Stimulated activated CD4-positive, alpha-beta T cell treated with anti-CD3 and anti-CD28 coated beads, Interleukin-15, amount 100 ng/mL, for 1 hour (primary cell): Measurements from ENCODE around the gene MTERF1.
"Not testable (repeated sequence)": the region's sequence is repeated elsewhere in the genome, so short reads cannot be mapped to it uniquely, and the experiment has no call there.

Experiments
- DNase-seq, 2 donors: peaks; one replicate each; pipeline ENCODE4 v3.0.0-alpha.2; 2020; ENCODE audit warnings: low read depth in 1 of 2, low spot score in 1 of 2

The MTERF1 gene

GRCh38 chr7:91880413-91881241 lies at the start of gene MTERF1:
Gene MTERF1 (minus strand): TSS chr7:91880702. CDS start chr7:91880083, 619 bp downstream.
- peak; percentile 83 to 92 for DNase-seq

- no peak for DNase-seq
Observed at GRCh38 chr7:91929463-91929862, 49.0 kb upstream of the MTERF1 start.

GRCh38 chr7:91927912-91928311 lies 47.4 kb upstream of the MTERF1 start:
- no peak for DNase-seq

GRCh38 chr7:91922857-91923256 lies 42.4 kb upstream of the MTERF1 start:
- DNase-seq = no peak

GRCh38 chr7:91918356-91918755 lies 37.9 kb upstream of the MTERF1 start:
- no peak for DNase-seq

GRCh38 chr7:91916051-91916440 lies 35.5 kb upstream of the MTERF1 start:
- no peak for DNase-seq

- no peak for DNase-seq
Observed at GRCh38 chr7:91915401-91916050, 35.0 kb upstream of the MTERF1 start.

GRCh38 chr7:91913612-91914011 lies 33.1 kb upstream of the MTERF1 start:
- DNase-seq = no peak

GRCh38 chr7:91912494-91912893 lies 32.0 kb upstream of the MTERF1 start:
- no peak for DNase-seq

GRCh38 chr7:91911121-91911520 lies 30.6 kb upstream of the MTERF1 start:
- no peak for DNase-seq

- DNase-seq = no peak
Observed at GRCh38 chr7:91910171-91910570, 29.7 kb upstream of the MTERF1 start.

GRCh38 chr7:91899563-91899962 lies 19.1 kb upstream of the MTERF1 start:
- DNase-seq = no peak

GRCh38 chr7:91898240-91898992 lies 17.9 kb upstream of the MTERF1 start:
- no peak for DNase-seq

GRCh38 chr7:91894781-91895480 lies 14.4 kb upstream of the MTERF1 start:
- DNase-seq = no peak

GRCh38 chr7:91893699-91894098 lies 13.2 kb upstream of the MTERF1 start:
- not testable (repeated sequence) for DNase-seq

GRCh38 chr7:91892821-91893340 lies 12.4 kb upstream of the MTERF1 start:
- DNase-seq = no peak

GRCh38 chr7:91892099-91892705 lies 11.7 kb upstream of the MTERF1 start:
- no peak for DNase-seq

GRCh38 chr7:91888271-91889175 lies 8.0 kb upstream of the MTERF1 start:
- DNase-seq = not testable (repeated sequence)
